ENCODE results near the gene DYNLT4.
"Not testable (repeated sequence)": the region's sequence is repeated elsewhere in the genome, so short reads cannot be mapped to it uniquely, and the experiment has no call there.

DYNLT4 gene

DNA sequence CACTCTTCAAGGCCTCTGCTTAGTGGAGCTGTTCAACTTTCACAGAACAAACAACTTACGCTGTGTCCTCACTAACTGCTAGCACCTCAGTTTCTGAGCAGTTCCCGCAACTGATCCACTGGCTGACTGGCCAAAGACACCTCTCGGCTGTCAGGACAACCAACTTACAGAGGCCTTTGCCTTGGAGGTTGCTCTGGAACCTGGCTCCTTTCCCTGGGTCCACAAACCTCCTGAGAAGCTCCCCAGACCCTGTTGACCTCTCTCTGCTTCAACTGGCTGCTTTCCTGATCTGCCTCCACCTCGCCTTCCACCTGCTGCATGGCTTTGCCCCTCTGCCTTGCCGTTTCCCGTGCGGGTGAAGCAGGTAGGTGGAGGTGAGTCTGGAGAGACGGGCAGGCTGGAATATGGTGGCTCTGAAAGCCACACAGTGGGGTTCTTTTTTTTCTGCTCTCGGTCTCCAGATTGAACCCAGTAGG, 14.1 kb upstream of the DYNLT4 start:
- TF ChIP-seq CTCF (IDR thresholded peaks at IDR 0.05; ENCODE audit: borderline replicate concordance, insufficient read depth, low read depth, low read length), result no peak
- H3K4me3 ChIP-seq (ENCODE audit: low read depth, low read length), result no peak overlapping the region

DNA sequence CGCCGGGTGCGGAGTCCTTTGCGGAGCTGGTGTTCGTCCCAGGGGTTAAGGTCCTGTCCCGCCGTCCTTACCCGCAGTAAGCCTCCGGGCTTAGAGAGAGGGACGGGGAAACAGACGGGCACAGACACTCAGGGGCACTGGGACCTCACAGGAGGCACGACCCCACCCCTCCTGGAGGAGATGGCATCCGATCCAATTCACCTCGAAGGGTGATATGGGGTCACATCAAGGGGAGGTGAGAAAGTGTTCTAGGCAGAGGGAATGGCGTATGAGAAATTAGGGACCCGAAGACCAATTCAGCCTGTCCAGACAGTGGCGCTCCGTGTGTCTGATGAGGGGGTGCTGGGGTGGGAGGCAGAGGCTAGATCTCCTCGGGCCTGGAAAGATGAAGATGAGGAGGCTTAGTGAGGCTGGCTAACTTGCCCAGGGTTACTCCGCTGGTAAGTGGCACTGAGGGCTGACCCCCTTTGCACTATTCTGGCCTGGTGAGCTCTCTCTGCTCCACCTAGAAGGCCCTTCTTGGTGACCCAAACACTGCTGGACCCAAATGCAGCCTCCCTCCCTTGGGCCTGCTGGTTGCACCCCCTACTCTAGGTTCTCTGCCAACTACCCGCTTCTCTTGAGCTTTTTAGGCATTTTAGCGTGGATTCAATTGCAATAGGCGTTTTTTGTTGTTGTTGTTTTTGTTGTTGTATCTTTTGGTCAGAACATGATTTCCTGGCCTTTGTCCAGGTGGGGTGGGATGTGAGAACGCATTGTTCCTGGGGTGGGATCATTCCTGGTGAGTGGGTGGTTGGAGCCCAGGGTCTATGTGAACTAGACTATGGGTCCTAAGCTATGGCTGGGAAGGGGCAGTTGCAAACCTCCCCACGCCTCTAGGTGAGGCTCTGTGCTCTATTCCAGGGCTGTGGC, 13.4 kb upstream of the DYNLT4 start:
- no peak for TF ChIP-seq CTCF (IDR thresholded peaks at IDR 0.05; ENCODE audit: borderline replicate concordance, insufficient read depth, low read depth, low read length)
- H3K4me3 ChIP-seq (ENCODE audit: low read depth, low read length), result peak overlapping the region; percentile 57

GRCh38 chr1:44819608-44820327, 12.6 kb upstream of the DYNLT4 start:
- peak overlapping the region; percentile 57 for H3K4me3 ChIP-seq (ENCODE audit: low read depth, low read length)
- TF ChIP-seq CTCF (IDR thresholded peaks at IDR 0.05; ENCODE audit: borderline replicate concordance, insufficient read depth, low read depth, low read length), result 0 out of 2 replicates have a peak, but pooled peaks have one; percentile 10

- TF ChIP-seq CTCF (IDR thresholded peaks at IDR 0.05; ENCODE audit: borderline replicate concordance, insufficient read depth, low read depth, low read length), result no peak
- peak overlapping the region; percentile 43 for H3K4me3 ChIP-seq (ENCODE audit: low read depth, low read length)
Measured at GRCh38 chr1:44819196-44819607, 12.1 kb upstream of the DYNLT4 start.

DNA sequence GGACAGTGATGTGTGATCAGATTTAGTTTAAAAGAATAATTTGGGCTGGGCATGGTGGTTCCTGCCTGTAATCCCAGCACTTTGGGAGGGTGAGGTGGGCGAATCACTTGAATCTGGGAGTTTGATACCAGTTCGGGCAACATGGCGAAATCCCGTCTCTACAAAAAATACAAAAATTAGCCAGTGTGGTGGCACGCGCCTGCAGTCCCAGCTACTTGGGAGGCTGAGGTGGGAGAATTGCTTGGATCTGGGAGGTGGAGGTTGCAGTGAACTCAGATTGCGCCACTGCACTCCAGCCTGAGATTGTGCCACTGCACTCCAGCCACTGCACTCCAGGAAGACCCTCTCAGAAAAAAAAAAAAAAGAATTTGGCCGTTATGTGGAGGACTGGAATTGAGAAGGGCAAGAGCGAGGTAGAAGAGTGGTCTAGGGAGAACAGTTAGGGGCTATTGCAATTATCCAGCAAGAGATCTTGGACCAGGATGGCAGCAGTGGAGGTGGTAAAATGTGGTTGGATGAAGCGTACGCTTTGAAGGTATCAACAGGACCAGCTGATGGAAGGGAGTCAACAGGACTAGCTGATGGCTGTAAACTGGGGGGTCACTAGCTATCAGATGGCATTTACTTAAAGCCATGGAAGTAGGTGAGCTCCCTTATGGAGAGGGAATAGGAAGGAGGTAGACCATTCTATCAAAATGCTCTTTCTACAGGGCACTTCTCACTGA, 10.8 kb upstream of the DYNLT4 start:
- H3K4me3 ChIP-seq (ENCODE audit: low read depth, low read length), result no peak overlapping the region
- TF ChIP-seq CTCF (IDR thresholded peaks at IDR 0.05; ENCODE audit: borderline replicate concordance, insufficient read depth, low read depth, low read length), result no peak

DNA sequence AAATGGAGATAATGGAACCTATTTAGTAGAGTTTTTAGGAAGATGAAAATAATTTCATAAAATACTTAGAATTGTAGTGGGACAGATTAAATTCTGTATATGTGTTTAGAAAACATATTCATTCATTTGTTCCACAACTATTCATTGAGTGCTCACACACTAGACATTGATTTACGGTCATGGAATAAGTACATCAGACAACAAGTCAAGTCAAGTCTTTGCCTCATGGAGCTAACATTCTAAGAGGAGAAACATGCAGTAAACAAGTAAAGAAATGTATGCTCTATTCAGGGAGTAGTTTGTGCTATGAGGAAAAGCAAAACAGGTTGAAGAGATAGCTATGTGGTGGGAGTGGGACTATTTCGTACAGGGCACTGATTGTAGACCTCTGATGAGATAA, 10.2 kb upstream of the DYNLT4 start:
- no peak for TF ChIP-seq CTCF (IDR thresholded peaks at IDR 0.05; ENCODE audit: borderline replicate concordance, insufficient read depth, low read depth, low read length)
- H3K4me3 ChIP-seq (ENCODE audit: low read depth, low read length), result no peak overlapping the region

- H3K4me3 ChIP-seq (ENCODE audit: low read depth, low read length), result not testable (repeated sequence)
Measured at GRCh38 chr1:44815926-44816325, 8.8 kb upstream of the DYNLT4 start.
